COR-L47 (cell line): ENCODE results near the gene THSD4.

Source experiments
- DNase-seq: peaks from one replicate; lab custom pipeline; 2025; lab: John Stamatoyannopoulos, UW

The THSD4 gene

GRCh38 chr15:71455878-71456277 lies 340.6 kb downstream of the THSD4 start:
- no peak for DNase-seq

GRCh38 chr15:71456362-71456761 lies 341.1 kb downstream of the THSD4 start:
- no peak for DNase-seq

GRCh38 chr15:71456811-71457210 lies 341.5 kb downstream of the THSD4 start:
- no peak for DNase-seq

- no peak for DNase-seq
These were observed 342.9 kb downstream of the THSD4 start for GRCh38 chr15:71458089-71458660.

- DNase-seq, result no peak
These were observed 346.5 kb downstream of the THSD4 start for GRCh38 chr15:71461748-71462147.

- DNase-seq, result no peak
These were observed 347.4 kb downstream of the THSD4 start for GRCh38 chr15:71462638-71463037.

- DNase-seq, result no peak
These were observed 347.9 kb downstream of the THSD4 start for GRCh38 chr15:71463156-71463665.

- DNase-seq, result no peak
These were observed 350.1 kb downstream of the THSD4 start for GRCh38 chr15:71465131-71465955.

- no peak for DNase-seq
These were observed 353.4 kb downstream of the THSD4 start for GRCh38 chr15:71468715-71469114.

GRCh38 chr15:71469413-71469812 lies 354.1 kb downstream of the THSD4 start:
- no peak for DNase-seq

GRCh38 chr15:71471347-71471746 lies 356.1 kb downstream of the THSD4 start:
- DNase-seq, result no peak

GRCh38 chr15:71472566-71472965 lies 357.3 kb downstream of the THSD4 start:
- DNase-seq, result no peak

GRCh38 chr15:71473751-71474150 lies 358.5 kb downstream of the THSD4 start:
- no peak for DNase-seq

GRCh38 chr15:71476823-71477222 lies 361.6 kb downstream of the THSD4 start:
- DNase-seq, result no peak

- no peak for DNase-seq
These were observed 365.3 kb downstream of the THSD4 start for GRCh38 chr15:71480556-71480955.

GRCh38 chr15:71484080-71484479 lies 368.8 kb downstream of the THSD4 start:
- DNase-seq, result no peak

GRCh38 chr15:71485094-71485693 lies 369.9 kb downstream of the THSD4 start:
- DNase-seq, result no peak

GRCh38 chr15:71489570-71489969 lies 374.3 kb downstream of the THSD4 start:
- no peak for DNase-seq

- no peak for DNase-seq
These were observed 378.3 kb downstream of the THSD4 start for GRCh38 chr15:71493526-71493925.

GRCh38 chr15:71494563-71495397 lies 379.5 kb downstream of the THSD4 start:
- no peak for DNase-seq

GRCh38 chr15:71495398-71495780 lies 380.1 kb downstream of the THSD4 start:
- no peak for DNase-seq

- DNase-seq, result no peak
These were observed 381.2 kb downstream of the THSD4 start for GRCh38 chr15:71496336-71496955.
